MM.1S (cell line): ENCODE data around the gene GRIA4.

ENCODE experiments used
- DNase-seq: peaks from one replicate; pipeline ENCODE4 v3.0.0-alpha.2; 2015
- H2AFZ ChIP-seq: fragments of 300-600 bp; sonication (generic); 2 replicates; pipeline ENCODE4 v1.6.0; 2016; ENCODE audit warnings: antibody characterized with exemption, low read length
- H3F3A ChIP-seq: fragments of 300-600 bp; sonication (generic); 2 replicates; pipeline ENCODE4 v1.6.1; 2016; ENCODE audit warnings: mild to moderate bottlenecking, antibody characterized with exemption, low read length, moderate library complexity, mixed read lengths; ENCODE audit not compliant: insufficient read depth
- H3K27ac ChIP-seq: fragments of 300-600 bp; sonication (generic); 2 replicates; pipeline ENCODE4 v1.5.1; 2016; ENCODE audit warnings: mild to moderate bottlenecking, low read length
- H3K27me3 ChIP-seq: fragments of 300-600 bp; sonication (generic); replicated peaks from 2 replicates; pipeline ENCODE4 v1.6.0; 2016; ENCODE audit warnings: low read length; ENCODE audit not compliant: insufficient read depth
- H3K36me3 ChIP-seq: fragments of 300-600 bp; sonication (generic); replicated peaks from 2 replicates; pipeline ENCODE4 v1.6.1; 2016; ENCODE audit warnings: mild to moderate bottlenecking, low read length, mixed read lengths; ENCODE audit not compliant: insufficient read depth
- H3K4me1 ChIP-seq: fragments of 300-600 bp; sonication (generic); 2 replicates; pipeline ENCODE4 v1.6.1; 2016; ENCODE audit warnings: low read length, mixed read lengths
- H3K4me2 ChIP-seq: fragments of 300-600 bp; sonication (generic); 2 replicates; pipeline ENCODE4 v1.6.0; 2016; ENCODE audit warnings: low read depth, low read length
- H3K4me3 ChIP-seq: fragments of 300-600 bp; sonication (generic); 2 replicates; pipeline ENCODE4 v1.5.1; 2016; ENCODE audit warnings: low read length, mixed read lengths
- H3K79me2 ChIP-seq: fragments of 300-600 bp; sonication (generic); 2 replicates; pipeline ENCODE4 v1.6.1; 2016; ENCODE audit warnings: mixed run types, low read length, mixed read lengths
- H3K9ac ChIP-seq: fragments of 300-600 bp; sonication (generic); 2 replicates; pipeline ENCODE4 v1.6.1; 2016; ENCODE audit warnings: low read length, mixed read lengths
- H3K9me2 ChIP-seq: fragments of 300-600 bp; sonication (generic); replicated peaks from 2 replicates; pipeline ENCODE4 v1.6.1; 2016; ENCODE audit warnings: mild to moderate bottlenecking, low read length, mixed read lengths; ENCODE audit not compliant: insufficient read depth
- H3K9me3 ChIP-seq: fragments of 300-600 bp; sonication (generic); replicated peaks from 2 replicates; pipeline ENCODE4 v1.6.1; 2016; ENCODE audit warnings: mild to moderate bottlenecking, low read length, mixed read lengths; ENCODE audit not compliant: insufficient read depth
- H4K20me1 ChIP-seq: fragments of 300-600 bp; sonication (generic); 2 replicates; pipeline ENCODE4 v1.6.1; 2016; ENCODE audit warnings: mild to moderate bottlenecking, low read length, moderate library complexity, mixed read lengths; ENCODE audit not compliant: insufficient read depth
- CTCF ChIP-seq: fragments of 300-600 bp; sonication (generic); IDR thresholded peaks from 2 replicates; pipeline ENCODE4 v1.5.1; 2016; ENCODE audit warnings: antibody characterized with exemption, low read length, mixed read lengths
- EZH2 ChIP-seq: fragments of 300-600 bp; sonication (generic); optimal IDR thresholded peaks from 2 replicates; pipeline ENCODE3; 2017; ENCODE audit warnings: low read depth, mild to moderate bottlenecking, antibody characterized with exemption, low read length, mixed read lengths
- EZH2phosphoT487 ChIP-seq: fragments of 300-600 bp; sonication (generic); IDR thresholded peaks from 2 replicates; pipeline ENCODE4 v1.6.1; 2018; ENCODE audit warnings: antibody characterized with exemption, low read length

The GRIA4 gene

GRCh38 chr11:105648762-105649161 lies 38.9 kb downstream of the GRIA4 start:
- Histone ChIP-seq H3K79me2 (no peaks in the 10 kb centered on the region), H3K4me2 (no peak overlapping the region), H4K20me1 (no peaks in the 10 kb centered on the region), H3K27me3 (no peaks in the 10 kb centered on the region), H2AFZ (no peak overlapping the region), H3K27ac (no peak overlapping the region), H3K9me3 (no peaks in the 10 kb centered on the region), H3K9me2 (no peaks in the 10 kb centered on the region), H3K4me3 (no peak overlapping the region), H3F3A (no peaks in the 10 kb centered on the region), H3K9ac (no peak overlapping the region), H3K4me1 (no peaks in the 10 kb centered on the region), H3K36me3 (no peaks in the 10 kb centered on the region)
- no peak for DNase-seq
- TF ChIP-seq EZH2: no peak

GRCh38 chr11:105665281-105665680 lies 55.4 kb downstream of the GRIA4 start:
- Histone ChIP-seq H3K9ac (no peak overlapping the region), H2AFZ (no peak overlapping the region), H3K79me2 (no peaks in the 10 kb centered on the region), H4K20me1 (no peaks in the 10 kb centered on the region), H3F3A (no peaks in the 10 kb centered on the region), H3K4me2 (no peak overlapping the region), H3K4me3 (no peak overlapping the region), H3K36me3 (no peaks in the 10 kb centered on the region), H3K27me3 (no peaks in the 10 kb centered on the region), H3K4me1 (no peaks in the 10 kb centered on the region), H3K9me2 (no peaks in the 10 kb centered on the region), H3K27ac (no peak overlapping the region), H3K9me3 (no peaks in the 10 kb centered on the region)
- DNase-seq: no peak
- TF ChIP-seq EZH2phosphoT487: no peak
- no peak for TF ChIP-seq CTCF
- no peak for TF ChIP-seq EZH2

GRCh38 chr11:105667441-105667840 lies 57.6 kb downstream of the GRIA4 start:
- H3K9me3 ChIP-seq: no peaks in the 10 kb centered on the region
- DNase-seq: no peak
- no peak overlapping the region for H3K9ac ChIP-seq
- no peak overlapping the region for H3K4me2 ChIP-seq
- H3K9me2 ChIP-seq: no peaks in the 10 kb centered on the region
- H3K27ac ChIP-seq: no peak overlapping the region
- H3K27me3 ChIP-seq: no peaks in the 10 kb centered on the region
- TF ChIP-seq CTCF (no peak), EZH2 (no peak), EZH2phosphoT487 (no peak)
- H3K36me3 ChIP-seq: no peaks in the 10 kb centered on the region
- no peaks in the 10 kb centered on the region for H3F3A ChIP-seq
- H2AFZ ChIP-seq: no peak overlapping the region
- no peaks in the 10 kb centered on the region for H3K79me2 ChIP-seq
- H3K4me1 ChIP-seq: no peaks in the 10 kb centered on the region
- no peaks in the 10 kb centered on the region for H4K20me1 ChIP-seq
- no peak overlapping the region for H3K4me3 ChIP-seq

- DNase-seq: no peak
- no peaks in the 10 kb centered on the region for H4K20me1 ChIP-seq
- no peaks in the 10 kb centered on the region for H3K9me3 ChIP-seq
- TF ChIP-seq EZH2 (no peak), CTCF (no peak), EZH2phosphoT487 (no peak)
- H3K79me2 ChIP-seq: no peaks in the 10 kb centered on the region
- H3K9ac ChIP-seq: no peak overlapping the region
- no peak overlapping the region for H3K4me2 ChIP-seq
- no peak overlapping the region for H2AFZ ChIP-seq
- no peaks in the 10 kb centered on the region for H3K36me3 ChIP-seq
- no peaks in the 10 kb centered on the region for H3K27me3 ChIP-seq
- H3K9me2 ChIP-seq: no peaks in the 10 kb centered on the region
- no peaks in the 10 kb centered on the region for H3F3A ChIP-seq
- H3K4me1 ChIP-seq: no peaks in the 10 kb centered on the region
- no peak overlapping the region for H3K27ac ChIP-seq
- no peak overlapping the region for H3K4me3 ChIP-seq
Measured at GRCh38 chr11:105670811-105671210, 60.9 kb downstream of the GRIA4 start.
